HEK293 (cell line): ENCODE measurements around the gene EIF3L.
A peak's percentile ranks its signal among the peaks of the same experiment; 100 is the strongest.

Source experiments
- GLIS2 ChIP-seq: fragments of 450-650 bp; formaldehyde crosslinking; IDR thresholded peaks from 2 replicates; pipeline ENCODE4 v1.5.1; 2016; ENCODE audit warnings: missing biosample characterization, missing genetic modification characterization
- OSR2 ChIP-seq: fragments of 450-650 bp; formaldehyde crosslinking; IDR thresholded peaks from 2 replicates; pipeline ENCODE4 v1.5.1; 2016; ENCODE audit warnings: missing biosample characterization, missing genetic modification characterization
- PRDM10 ChIP-seq: fragments of 450-650 bp; formaldehyde crosslinking; IDR thresholded peaks from 2 replicates; pipeline ENCODE4 v1.5.1; 2016; ENCODE audit warnings: missing biosample characterization, missing genetic modification characterization
- REPIN1 ChIP-seq: fragments of 450-650 bp; formaldehyde crosslinking; IDR thresholded peaks from 2 replicates; pipeline ENCODE4 v1.5.1; 2017; ENCODE audit warnings: missing biosample characterization, missing genetic modification characterization, low read depth
- SCRT2 ChIP-seq: fragments of 450-650 bp; formaldehyde crosslinking; IDR thresholded peaks from 2 replicates; pipeline ENCODE4 v1.5.1; 2016; ENCODE audit warnings: missing biosample characterization, missing genetic modification characterization
- SP2 ChIP-seq: fragments of 450-650 bp; formaldehyde crosslinking; IDR thresholded peaks from 2 replicates; pipeline ENCODE4 v1.5.1; 2016; ENCODE audit warnings: missing biosample characterization, missing genetic modification characterization
- SP3 ChIP-seq: fragments of 450-650 bp; formaldehyde crosslinking; IDR thresholded peaks from 2 replicates; pipeline ENCODE4 v1.5.1; 2016; ENCODE audit warnings: missing biosample characterization, missing genetic modification characterization
- ZBTB1 ChIP-seq: fragments of 450-650 bp; formaldehyde crosslinking; IDR thresholded peaks from 2 replicates; pipeline ENCODE4 v1.5.1; 2016; ENCODE audit warnings: missing biosample characterization, missing genetic modification characterization
- ZBTB11 ChIP-seq: fragments of 450-650 bp; formaldehyde crosslinking; conservative IDR thresholded peaks from 2 replicates; pipeline ENCODE4 v1.5.1; 2016; ENCODE audit warnings: low read depth, missing biosample characterization, missing genetic modification characterization
- ZBTB49 ChIP-seq: fragments of 450-650 bp; formaldehyde crosslinking; IDR thresholded peaks from 2 replicates; pipeline ENCODE4 v1.5.1; 2016; ENCODE audit warnings: missing biosample characterization, missing genetic modification characterization, low read depth
- ZBTB8A ChIP-seq: fragments of 450-650 bp; formaldehyde crosslinking; IDR thresholded peaks from 2 replicates; pipeline ENCODE4 v1.5.1; 2016; ENCODE audit warnings: missing biosample characterization, missing genetic modification characterization
- ZEB2 ChIP-seq: fragments of 450-650 bp; formaldehyde crosslinking; IDR thresholded peaks from 2 replicates; pipeline ENCODE4 v1.5.1; 2016; ENCODE audit warnings: missing biosample characterization, missing genetic modification characterization
- ZFHX2 ChIP-seq: fragments of 450-650 bp; formaldehyde crosslinking; conservative IDR thresholded peaks from 2 replicates; pipeline ENCODE4 v1.5.1; 2016; ENCODE audit warnings: missing biosample characterization, missing genetic modification characterization
- ZIC2 ChIP-seq: fragments of 450-650 bp; formaldehyde crosslinking; IDR thresholded peaks from 2 replicates; pipeline ENCODE4 v1.5.1; 2016; ENCODE audit warnings: missing biosample characterization, missing genetic modification characterization
- ZNF155 ChIP-seq: fragments of 450-650 bp; formaldehyde crosslinking; IDR thresholded peaks from 2 replicates; pipeline ENCODE4 v1.5.1; 2016; ENCODE audit warnings: missing biosample characterization, missing genetic modification characterization
- ZNF169 ChIP-seq: fragments of 450-650 bp; formaldehyde crosslinking; IDR thresholded peaks from 2 replicates; pipeline ENCODE4 v1.5.1; 2016; ENCODE audit warnings: missing biosample characterization, missing genetic modification characterization
- ZNF174 ChIP-seq: fragments of 450-650 bp; formaldehyde crosslinking; IDR thresholded peaks from 2 replicates; pipeline ENCODE4 v1.5.0; 2017; ENCODE audit warnings: missing biosample characterization, mild to moderate bottlenecking, missing genetic modification characterization
- ZNF184 ChIP-seq: fragments of 450-650 bp; IDR thresholded peaks from 2 replicates; pipeline ENCODE4 v1.5.1; 2018; ENCODE audit warnings: missing biosample characterization, mild to moderate bottlenecking, missing genetic modification characterization
- ZNF302 ChIP-seq: fragments of 450-650 bp; formaldehyde crosslinking; IDR thresholded peaks from 2 replicates; pipeline ENCODE4 v1.5.1; 2016; ENCODE audit warnings: missing biosample characterization, missing genetic modification characterization, low read depth
- ZNF324 ChIP-seq: fragments of 450-650 bp; formaldehyde crosslinking; IDR thresholded peaks from 2 replicates; pipeline ENCODE4 v1.5.1; 2016; ENCODE audit warnings: missing biosample characterization, missing genetic modification characterization
- ZNF366 ChIP-seq: fragments of 450-650 bp; formaldehyde crosslinking; conservative IDR thresholded peaks from 2 replicates; pipeline ENCODE4 v1.5.1; 2016; ENCODE audit warnings: missing biosample characterization, missing genetic modification characterization
- ZNF426 ChIP-seq: fragments of 450-650 bp; formaldehyde crosslinking; IDR thresholded peaks from 2 replicates; pipeline ENCODE4 v1.5.1; 2017; ENCODE audit warnings: missing biosample characterization, missing genetic modification characterization, mild to moderate bottlenecking, inconsistent platforms, moderate library complexity
- ZNF521 ChIP-seq: fragments of 450-650 bp; formaldehyde crosslinking; IDR thresholded peaks from 2 replicates; pipeline ENCODE4 v1.5.1; 2017; ENCODE audit warnings: missing biosample characterization, mild to moderate bottlenecking, missing genetic modification characterization
- ZNF530 ChIP-seq: fragments of 450-650 bp; formaldehyde crosslinking; IDR thresholded peaks from 2 replicates; pipeline ENCODE4 v1.5.1; 2016; ENCODE audit warnings: low read depth, missing biosample characterization, missing genetic modification characterization
- ZNF544 ChIP-seq: fragments of 450-650 bp; formaldehyde crosslinking; IDR thresholded peaks from 2 replicates; pipeline ENCODE4 v1.5.0; 2017; ENCODE audit warnings: missing biosample characterization, missing genetic modification characterization
- ZNF548 ChIP-seq: fragments of 450-650 bp; formaldehyde crosslinking; IDR thresholded peaks from 2 replicates; pipeline ENCODE4 v1.5.1; 2016; ENCODE audit warnings: missing biosample characterization, missing genetic modification characterization
- ZNF549 ChIP-seq: fragments of 450-650 bp; IDR thresholded peaks from 2 replicates; pipeline ENCODE4 v1.5.1; 2018; ENCODE audit warnings: missing biosample characterization, missing genetic modification characterization, mild to moderate bottlenecking, inconsistent platforms, moderate library complexity
- ZNF600 ChIP-seq: fragments of 450-650 bp; formaldehyde crosslinking; IDR thresholded peaks from 2 replicates; pipeline ENCODE4 v1.5.1; 2016; ENCODE audit warnings: missing biosample characterization, missing genetic modification characterization
- ZNF624 ChIP-seq: fragments of 450-650 bp; formaldehyde crosslinking; IDR thresholded peaks from 2 replicates; pipeline ENCODE4 v1.5.1; 2017; ENCODE audit warnings: missing biosample characterization, missing genetic modification characterization
- ZNF76 ChIP-seq: fragments of 450-650 bp; formaldehyde crosslinking; IDR thresholded peaks from 2 replicates; pipeline ENCODE4; 2016; ENCODE audit warnings: low read depth, missing biosample characterization, missing genetic modification characterization, borderline replicate concordance
- ZNF777 ChIP-seq: fragments of 450-650 bp; formaldehyde crosslinking; IDR thresholded peaks from 2 replicates; pipeline ENCODE4 v1.5.1; 2017; ENCODE audit warnings: missing biosample characterization, missing genetic modification characterization, borderline replicate concordance
- ZNF791 ChIP-seq: fragments of 450-650 bp; formaldehyde crosslinking; IDR thresholded peaks from 2 replicates; pipeline ENCODE4 v1.5.1; 2016; ENCODE audit warnings: missing biosample characterization, missing genetic modification characterization
- ZNF792 ChIP-seq: fragments of 450-650 bp; formaldehyde crosslinking; IDR thresholded peaks from 2 replicates; pipeline ENCODE4 v1.5.1; 2016; ENCODE audit warnings: missing biosample characterization, missing genetic modification characterization
- ZNF843 ChIP-seq: fragments of 450-650 bp; formaldehyde crosslinking; IDR thresholded peaks from 2 replicates; pipeline ENCODE4 v1.5.1; 2016; ENCODE audit warnings: missing biosample characterization, missing genetic modification characterization
- ZSCAN30 ChIP-seq: fragments of 450-650 bp; IDR thresholded peaks from 2 replicates; pipeline ENCODE4 v1.5.1; 2018; ENCODE audit warnings: missing biosample characterization, mild to moderate bottlenecking, missing genetic modification characterization, moderate library complexity

The EIF3L gene

GRCh38 chr22:37803195-37803638 is 46.0 kb upstream of the EIF3L start (continued):
- TF ChIP-seq ZBTB8A (tag by site-specific recombination) (no peak), ZNF843 (tag by site-specific recombination) (no peak), ZNF791 (tag by site-specific recombination) (no peak), ZBTB1 (tag by site-specific recombination) (no peak), OSR2 (tag by site-specific recombination) (no peak), ZNF76 (tag by site-specific recombination) (no peak), ZNF530 (no peak), ZNF426 (tag by site-specific recombination) (no peak), ZNF521 (tag by site-specific recombination) (no peak), ZNF792 (tag by site-specific recombination) (no peak), ZNF544 (tag by site-specific recombination) (no peak), REPIN1 (tag by site-specific recombination) (no peak), ZFHX2 (peak; percentile 72; the same call in 1 of the 2 replicates), GLIS2 (tag by site-specific recombination) (peak; percentile 37; the same call in 1 of the 2 replicates), SP3 (tag by site-specific recombination) (no peak), ZEB2 (tag by site-specific recombination) (peak; percentile 51; the same call in 1 of the 2 replicates), ZBTB11 (tag by site-specific recombination) (no peak), ZNF548 (no peak), ZNF366 (peak; percentile 17; the same call in 1 of the 2 replicates), ZNF155 (tag by site-specific recombination) (no peak), ZSCAN30 (no peak), ZIC2 (0 out of 2 replicates have a peak, but pooled peaks have one; percentile 16), PRDM10 (tag by site-specific recombination) (peak; percentile 95), ZNF600 (no peak), ZNF777 (tag by site-specific recombination) (no peak), ZNF324 (tag by site-specific recombination) (no peak), ZNF549 (tag by site-specific recombination) (no peak), ZNF169 (tag by site-specific recombination) (no peak), ZNF174 (tag by site-specific recombination) (no peak), SCRT2 (no peak), ZNF624 (tag by site-specific recombination) (no peak), ZNF302 (tag by site-specific recombination) (no peak), SP2 (tag by site-specific recombination) (no peak), ZNF184 (tag by site-specific recombination) (no peak), ZBTB49 (no peak)
